ENCODE measurements around the gene ACTR5. TPM values are rescaled to one million over a fixed set of nuclear protein-coding genes. Genes with fewer than 3 reads are reported as not detected.

Gene ACTR5
- total and polyA plus RNA-seq, 2 of the 13 experiments (the other 11 are each of a cell fraction or from before 2014, with no cell fraction given), result 19.5 to 20.5 TPM

- TF ChIP-seq ZNF280B (CRISPR knock-in tag; IDR thresholded peaks at IDR 0.05; ENCODE audit: borderline replicate concordance), result no peak
- TF ChIP-seq ZBTB8A (CRISPR knock-in tag; IDR thresholded peaks at IDR 0.05; ENCODE audit: borderline replicate concordance, low read depth), result no peak
- TF ChIP-seq MTA1 (CRISPR knock-in tag; IDR thresholded peaks at IDR 0.05; ENCODE audit: borderline replicate concordance), result no peak
- no peak for TF ChIP-seq ARNT2 (CRISPR knock-in tag; IDR thresholded peaks at IDR 0.05; ENCODE audit: low read depth)
- no peak for TF ChIP-seq MAFF (IDR thresholded peaks at IDR 0.05; ENCODE audit: low read depth, low read length)
- no peak for TF ChIP-seq SALL2 (CRISPR knock-in tag; IDR thresholded peaks at IDR 0.05)
- no peak for TF ChIP-seq SAFB2 (CRISPR knock-in tag; IDR thresholded peaks at IDR 0.05; ENCODE audit: borderline replicate concordance, low read depth)
- no peak for TF ChIP-seq SP140L (CRISPR knock-in tag; IDR thresholded peaks at IDR 0.05; ENCODE audit: borderline replicate concordance)
- no peak for TF ChIP-seq RBFOX2 (IDR thresholded peaks at IDR 0.05; ENCODE audit: low read depth, low read length)
- TF ChIP-seq ZNF629 (CRISPR knock-in tag; conservative IDR thresholded peaks at IDR 0.05), result no peak
- TF ChIP-seq CERS6 (CRISPR knock-in tag; IDR thresholded peaks at IDR 0.05), result no peak
- TF ChIP-seq KLF13 (CRISPR knock-in tag; IDR thresholded peaks at IDR 0.05), result no peak
- no peak for TF ChIP-seq SAP130 (CRISPR knock-in tag; IDR thresholded peaks at IDR 0.05; ENCODE audit: low read depth)
- TF ChIP-seq ZNF713 (CRISPR knock-in tag; IDR thresholded peaks at IDR 0.05), result no peak
- TF ChIP-seq ZNF513 (CRISPR knock-in tag; conservative IDR thresholded peaks at IDR 0.05), result no peak
Measured at GRCh38 chr20:38763616-38764015, 15.4 kb downstream of the ACTR5 start (continued).
